ENCODE data around the gene NKAP. TPM values are rescaled to one million over a fixed set of nuclear protein-coding genes. Genes with fewer than 3 reads are reported as not detected.
"Not testable (repeated sequence)": the region's sequence is repeated elsewhere in the genome, so short reads cannot be mapped to it uniquely, and the experiment has no call there.

The NKAP gene
- 10.5 and 10.6 TPM in 2 replicates for total RNA-seq

- intact Hi-C loops (cut with micrococcal nuclease), result loop anchor here (1.0 to 10.0 kb wide), 13 partner anchors 13 to 1596 kb away; partner anchors contain the start of genes MCTS1, NDUFA1, PGRMC1 and RNF113A
Observed at GRCh38 chrX:119943185-119943988, at the start of gene NKAP. Gene NKAP, minus strand, starts transcription at chrX:119943751. Its CDS starts 146 bp downstream, at chrX:119943605.

- intact Hi-C loops (cut with micrococcal nuclease), result loop anchor here (5.0 kb wide), 1 partner anchor 49 kb away; the partner anchor contains the start of gene NKAP
Observed at GRCh38 chrX:119991005-119991787, 47.6 kb upstream of the NKAP start.

- intact Hi-C loops (cut with micrococcal nuclease), result loop anchor here (5.0 kb wide), 1 partner anchor 48 kb away; the partner anchor contains the start of gene NKAP
Observed at GRCh38 chrX:119990556-119991004, 47.0 kb upstream of the NKAP start.

- intact Hi-C loops (cut with micrococcal nuclease), result loop anchor here (5.0 kb wide), 1 partner anchor 48 kb away; the partner anchor contains the start of gene NKAP
Observed at GRCh38 chrX:119989905-119990555, 46.5 kb upstream of the NKAP start.

- intact Hi-C loops (cut with micrococcal nuclease), result no loop called here
Observed at GRCh38 chrX:119986203-119986602, 42.7 kb upstream of the NKAP start.

GRCh38 chrX:119984652-119985051, 41.1 kb upstream of the NKAP start:
- intact Hi-C loops (cut with micrococcal nuclease), result no loop called here

- intact Hi-C loops (cut with micrococcal nuclease), result no loop called here
Observed at GRCh38 chrX:119983494-119983893, 39.9 kb upstream of the NKAP start.

- intact Hi-C loops (cut with micrococcal nuclease), result no loop called here
Observed at GRCh38 chrX:119982145-119982544, 38.6 kb upstream of the NKAP start.

GRCh38 chrX:119981286-119982070, 37.9 kb upstream of the NKAP start:
- intact Hi-C loops (cut with micrococcal nuclease), result loop anchor here (1.0 kb wide), 1 partner anchor 232 kb away; no protein-coding TSS in a partner anchor

GRCh38 chrX:119977172-119977571, 33.6 kb upstream of the NKAP start:
- intact Hi-C loops (cut with micrococcal nuclease), result not testable (repeated sequence)

- intact Hi-C loops (cut with micrococcal nuclease), result no loop called here
Observed at GRCh38 chrX:119971184-119971583, 27.6 kb upstream of the NKAP start.

- intact Hi-C loops (cut with micrococcal nuclease), result no loop called here
Observed at GRCh38 chrX:119970574-119970973, 27.0 kb upstream of the NKAP start.

- intact Hi-C loops (cut with micrococcal nuclease), result not testable (repeated sequence)
Observed at GRCh38 chrX:119966837-119967236, 23.3 kb upstream of the NKAP start.

- intact Hi-C loops (cut with micrococcal nuclease), result no loop called here
Observed at GRCh38 chrX:119960625-119961024, 17.1 kb upstream of the NKAP start.

- intact Hi-C loops (cut with micrococcal nuclease), result loop anchor here (1.0 kb wide), 1 partner anchor 13 kb away; the partner anchor contains the start of gene NKAP
Observed at GRCh38 chrX:119955807-119956570, 12.4 kb upstream of the NKAP start.

GRCh38 chrX:119954374-119954773, 10.8 kb upstream of the NKAP start:
- intact Hi-C loops (cut with micrococcal nuclease), result no loop called here

- intact Hi-C loops (cut with micrococcal nuclease), result loop anchor here (10.0 kb wide), 1 partner anchor 356 kb away; no protein-coding TSS in a partner anchor
Observed at GRCh38 chrX:119948381-119948780, 4.8 kb upstream of the NKAP start.

- intact Hi-C loops (cut with micrococcal nuclease), result loop anchor here (10.0 kb wide), 1 partner anchor 359 kb away; no protein-coding TSS in a partner anchor
Observed at GRCh38 chrX:119945481-119945880, 1.9 kb upstream of the NKAP start.

- intact Hi-C loops (cut with micrococcal nuclease), result loop anchor here (1.0 to 10.0 kb wide), 13 partner anchors 13 to 1596 kb away; partner anchors contain the start of genes MCTS1, NDUFA1, PGRMC1 and RNF113A
Observed at GRCh38 chrX:119942831-119943184, 743 bp downstream of the NKAP start.

Measured in T-helper 1 cell treated with Interleukin-12 subunit alpha and Interleukin-12 subunit beta and Interleukin-4 antibody, amounts not matched to agents 30 ng/mL and 1 ng/mL, for 36 hours (primary cell).